Measurements from ENCODE around the gene ADCK1. TPM values are rescaled to one million over a fixed set of nuclear protein-coding genes. Genes with fewer than 3 reads are reported as not detected.

Gene ADCK1
- total RNA-seq, 1 donor: 5.2 TPM

DNA sequence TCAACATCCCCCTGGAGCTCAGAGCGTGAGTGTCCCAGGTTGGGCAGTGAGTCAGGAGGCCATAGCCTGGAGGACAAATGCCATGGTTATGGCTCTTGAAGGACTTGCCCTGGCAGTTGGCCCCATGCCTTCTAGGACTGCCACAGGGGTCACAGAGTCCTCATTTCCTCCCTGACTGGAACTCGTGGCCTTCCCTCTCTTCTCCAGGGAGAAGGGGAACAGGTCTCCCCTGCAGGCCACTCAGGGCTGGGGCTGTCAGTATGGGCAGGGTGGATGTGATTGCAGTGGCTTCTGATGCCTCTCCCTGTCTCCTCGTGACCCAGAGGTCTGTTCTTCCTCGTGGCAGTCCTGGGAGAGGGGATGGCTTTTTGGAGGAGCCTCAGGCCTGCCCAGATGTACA lies 70.7 kb downstream of the ADCK1 start:
- H3K4me3 ChIP-seq (ENCODE audit: low read depth, low read length): no peak overlapping the region
- TF ChIP-seq CTCF (IDR thresholded peaks at IDR 0.05; ENCODE audit: insufficient read depth, low read length): no peak
- DNase-seq (ENCODE audit: low read depth): no peak

DNA sequence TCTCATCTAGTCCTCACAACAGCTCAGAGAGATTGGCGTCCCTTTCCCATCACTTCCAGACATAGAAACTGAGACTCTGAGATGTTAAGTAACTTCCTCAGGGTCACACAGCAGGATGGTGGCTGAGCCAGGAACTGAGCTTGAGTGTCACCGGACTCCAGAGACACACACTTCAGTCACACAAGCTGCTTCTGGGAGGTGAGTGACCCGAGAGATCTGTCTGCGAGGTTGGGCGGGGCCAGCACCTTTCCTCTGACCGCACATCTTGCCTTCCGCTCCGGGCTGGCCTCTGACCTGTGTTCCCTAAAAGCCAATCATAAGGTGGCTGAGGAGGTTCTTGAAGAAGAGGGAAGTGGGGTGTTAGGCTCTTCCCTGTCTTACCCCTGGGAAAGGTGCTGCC lies 72.2 kb downstream of the ADCK1 start:
- no peak for TF ChIP-seq CTCF (IDR thresholded peaks at IDR 0.05; ENCODE audit: insufficient read depth, low read length)
- no peak for DNase-seq (ENCODE audit: low read depth)
- H3K4me3 ChIP-seq (ENCODE audit: low read depth, low read length): no peak overlapping the region

GRCh38 chr14:77872983-77873382 lies 73.1 kb downstream of the ADCK1 start:
- H3K4me3 ChIP-seq (ENCODE audit: low read depth, low read length): no peak overlapping the region
- TF ChIP-seq CTCF (IDR thresholded peaks at IDR 0.05; ENCODE audit: insufficient read depth, low read length): no peak

DNA sequence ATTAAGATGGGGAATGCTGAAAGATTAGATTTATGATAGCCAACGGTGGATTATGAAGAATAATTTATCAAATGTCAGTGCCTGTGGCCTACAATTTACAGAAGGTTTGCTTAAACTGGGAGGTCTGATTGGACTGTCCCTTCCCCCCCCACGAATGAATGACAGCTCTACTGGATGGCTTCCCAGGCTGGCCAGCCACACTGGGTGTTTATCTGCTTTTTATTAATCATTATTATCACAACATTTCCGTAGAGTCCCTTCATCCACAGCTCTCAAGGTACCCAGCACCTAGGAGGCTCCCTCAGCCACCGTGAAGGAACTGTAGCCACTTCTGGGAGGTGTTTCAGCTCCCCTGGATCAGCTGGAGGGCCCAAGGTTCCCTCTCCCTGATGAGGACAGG lies 78.9 kb downstream of the ADCK1 start:
- TF ChIP-seq CTCF (IDR thresholded peaks at IDR 0.05; ENCODE audit: insufficient read depth, low read length): no peak
- DNase-seq (ENCODE audit: low read depth): no peak
- H3K4me3 ChIP-seq (ENCODE audit: low read depth, low read length): no peak overlapping the region

More at GRCh38 chr14:77872983-77873382, 73.1 kb downstream of the ADCK1 start:
- no peak for DNase-seq (ENCODE audit: low read depth)

DNA sequence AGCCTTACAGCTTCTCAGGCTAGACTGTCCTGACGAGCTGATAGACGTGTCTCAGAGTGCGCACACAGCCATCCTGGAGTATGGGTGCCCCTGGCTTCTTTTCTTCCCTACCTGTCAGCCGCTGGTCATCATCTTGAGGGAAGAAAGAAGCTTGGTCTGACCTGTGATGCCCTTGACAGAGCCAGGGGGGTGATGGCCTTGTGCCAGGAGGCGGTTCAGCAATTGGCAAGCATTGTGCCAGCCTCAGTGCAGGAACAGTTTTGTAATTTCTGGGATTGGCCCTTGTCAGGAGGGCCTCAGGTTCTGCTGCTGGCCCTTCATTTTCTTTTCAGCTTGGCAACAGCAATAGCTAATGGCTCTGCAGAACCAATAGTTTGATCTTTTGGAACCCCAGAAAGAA lies 80.1 kb downstream of the ADCK1 start:
- DNase-seq (ENCODE audit: low read depth): no peak
- no peak overlapping the region for H3K4me3 ChIP-seq (ENCODE audit: low read depth, low read length)
- no peak for TF ChIP-seq CTCF (IDR thresholded peaks at IDR 0.05; ENCODE audit: insufficient read depth, low read length)

DNA sequence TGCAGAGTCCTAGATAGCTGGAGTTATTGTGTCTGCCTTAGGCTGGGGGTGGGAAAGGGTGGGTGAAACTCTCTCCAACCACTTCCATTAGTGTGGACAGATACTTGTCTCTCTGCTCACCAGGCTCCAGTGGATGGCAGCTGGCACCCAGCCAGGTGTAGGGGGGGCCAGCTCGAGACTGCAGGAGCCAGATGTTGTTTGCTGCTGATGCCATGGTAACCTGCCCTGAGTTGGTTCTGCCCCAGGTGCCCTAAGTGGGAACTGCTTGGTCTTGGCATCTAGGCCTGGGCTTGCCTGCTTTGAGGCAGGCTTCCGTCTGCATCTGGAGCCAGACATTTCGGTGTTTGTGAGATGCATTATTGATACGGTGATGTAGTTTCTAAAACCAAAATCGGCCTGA lies 82.2 kb downstream of the ADCK1 start:
- TF ChIP-seq CTCF (IDR thresholded peaks at IDR 0.05; ENCODE audit: insufficient read depth, low read length): no peak
- no peak overlapping the region for H3K4me3 ChIP-seq (ENCODE audit: low read depth, low read length)
- DNase-seq (ENCODE audit: low read depth): no peak

GRCh38 chr14:77882636-77883035 lies 82.7 kb downstream of the ADCK1 start:
- TF ChIP-seq CTCF (IDR thresholded peaks at IDR 0.05; ENCODE audit: insufficient read depth, low read length): no peak
- peak; percentile 37 for DNase-seq (ENCODE audit: low read depth)

More at GRCh38 chr14:77882636-77883035, 82.7 kb downstream of the ADCK1 start:
- no peak overlapping the region for H3K4me3 ChIP-seq (ENCODE audit: low read depth, low read length)
